SHP77 (cell line): Measurements from ENCODE around the gene PCNP.
A peak's percentile ranks its signal among the peaks of the same experiment; 100 is the strongest.
"Not testable (repeated sequence)": the region's sequence is repeated elsewhere in the genome, so short reads cannot be mapped to it uniquely, and the experiment has no call there.

Experiments used
- DNase-seq, 2 experiments: peaks; one replicate each; lab custom pipeline; 2025; lab: John Stamatoyannopoulos, UW

The PCNP gene

GRCh38 chr3:101633186-101633585, 59.2 kb downstream of the PCNP start:
- no peak for DNase-seq

- DNase-seq = no peak
Observed at GRCh38 chr3:101634591-101635196, 60.7 kb downstream of the PCNP start.

- no peak for DNase-seq
Observed at GRCh38 chr3:101635345-101635744, 61.4 kb downstream of the PCNP start.

- peak; percentile 45 to 64 for DNase-seq
Observed at GRCh38 chr3:101635954-101636798, 62.2 kb downstream of the PCNP start.

- no peak for DNase-seq
Observed at GRCh38 chr3:101637451-101637850, 63.5 kb downstream of the PCNP start.

GRCh38 chr3:101638261-101638745, 64.3 kb downstream of the PCNP start:
- DNase-seq = no peak

GRCh38 chr3:101639280-101639963, 65.4 kb downstream of the PCNP start:
- no peak for DNase-seq

GRCh38 chr3:101640256-101640655, 66.3 kb downstream of the PCNP start:
- DNase-seq = no peak

GRCh38 chr3:101641397-101642115, 67.6 kb downstream of the PCNP start:
- DNase-seq = not testable (repeated sequence)

GRCh38 chr3:101642441-101642840, 68.5 kb downstream of the PCNP start:
- DNase-seq = no peak

GRCh38 chr3:101643009-101643844, 69.2 kb downstream of the PCNP start:
- no peak for DNase-seq
